Measurements from ENCODE around the gene SGPP1.
A peak's percentile ranks its signal among the peaks of the same experiment; 100 is the strongest.
"Not testable (repeated sequence)": the region's sequence is repeated elsewhere in the genome, so short reads cannot be mapped to it uniquely, and the experiment has no call there.

Gene SGPP1

DNA sequence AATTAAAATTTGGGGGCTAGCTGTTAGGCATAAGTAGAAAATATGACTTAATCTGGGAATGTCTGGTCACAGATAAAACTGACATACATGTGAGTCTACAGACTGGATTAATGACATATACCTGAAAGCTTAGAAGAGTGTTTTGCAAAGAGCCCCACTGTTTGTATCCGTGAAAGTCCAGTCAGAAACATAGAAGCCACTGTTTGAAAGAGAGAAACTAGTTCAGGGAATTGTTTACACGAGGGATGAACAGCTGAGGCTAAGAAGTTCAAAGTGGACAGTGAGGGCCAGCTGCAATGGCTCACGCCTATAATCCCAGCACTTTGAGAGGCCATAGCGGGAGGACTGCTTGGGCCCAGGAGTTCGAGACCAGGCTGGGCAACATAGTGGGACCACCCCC is 36.2 kb upstream of the SGPP1 start:
- Histone ChIP-seq H3K4me3 (no peak overlapping the region), H3K27ac (no peak overlapping the region)
- TF ChIP-seq, protein P1, sequence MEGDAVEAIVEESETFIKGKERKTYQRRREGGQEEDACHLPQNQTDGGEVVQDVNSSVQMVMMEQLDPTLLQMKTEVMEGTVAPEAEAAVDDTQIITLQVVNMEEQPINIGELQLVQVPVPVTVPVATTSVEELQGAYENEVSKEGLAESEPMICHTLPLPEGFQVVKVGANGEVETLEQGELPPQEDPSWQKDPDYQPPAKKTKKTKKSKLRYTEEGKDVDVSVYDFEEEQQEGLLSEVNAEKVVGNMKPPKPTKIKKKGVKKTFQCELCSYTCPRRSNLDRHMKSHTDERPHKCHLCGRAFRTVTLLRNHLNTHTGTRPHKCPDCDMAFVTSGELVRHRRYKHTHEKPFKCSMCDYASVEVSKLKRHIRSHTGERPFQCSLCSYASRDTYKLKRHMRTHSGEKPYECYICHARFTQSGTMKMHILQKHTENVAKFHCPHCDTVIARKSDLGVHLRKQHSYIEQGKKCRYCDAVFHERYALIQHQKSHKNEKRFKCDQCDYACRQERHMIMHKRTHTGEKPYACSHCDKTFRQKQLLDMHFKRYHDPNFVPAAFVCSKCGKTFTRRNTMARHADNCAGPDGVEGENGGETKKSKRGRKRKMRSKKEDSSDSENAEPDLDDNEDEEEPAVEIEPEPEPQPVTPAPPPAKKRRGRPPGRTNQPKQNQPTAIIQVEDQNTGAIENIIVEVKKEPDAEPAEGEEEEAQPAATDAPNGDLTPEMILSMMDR (IDR thresholded peaks at IDR 0.05) = no peak
- DNase-seq (ENCODE audit: low spot score) = no peak

DNA sequence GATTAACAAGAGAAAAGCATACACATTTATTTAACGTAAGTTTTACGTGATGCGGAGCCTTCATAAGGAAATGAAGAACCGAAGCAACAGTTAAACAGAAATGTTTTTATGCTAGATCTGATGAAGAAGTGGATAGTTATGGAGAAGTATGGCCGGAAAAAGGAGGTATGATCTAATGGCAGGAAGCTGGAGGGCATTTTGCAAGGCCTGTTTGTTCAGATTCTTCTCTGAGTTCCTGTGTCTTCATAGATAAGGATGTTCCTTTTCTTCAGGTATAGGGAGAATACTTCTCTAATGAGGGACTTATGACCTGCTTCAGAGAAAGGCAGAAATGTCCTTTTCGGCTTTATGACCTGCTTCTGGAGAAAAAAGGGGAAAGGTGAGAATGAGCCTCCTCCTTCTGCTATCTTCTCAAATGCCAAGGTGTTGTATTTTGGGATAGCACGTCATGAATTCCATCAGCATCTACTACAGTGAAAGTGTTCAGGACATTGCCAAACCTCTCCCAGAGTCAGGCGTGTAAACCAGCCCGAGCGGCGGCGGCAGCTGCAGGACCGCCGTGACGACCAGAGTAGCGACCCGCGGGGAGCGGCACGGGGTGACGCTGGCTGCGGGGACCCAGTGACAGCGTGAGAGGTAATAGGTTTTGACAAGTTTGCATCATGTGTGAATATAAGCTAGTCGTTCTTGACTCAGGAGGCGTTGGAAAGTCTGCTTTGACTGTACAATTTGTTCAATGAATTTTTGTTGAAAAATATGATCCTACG is 33.7 kb upstream of the SGPP1 start:
- Histone ChIP-seq H3K4me3 (no peak overlapping the region), H3K27ac (no peak overlapping the region)
- DNase-seq (ENCODE audit: low spot score) = no peak
- TF ChIP-seq, protein P1 (IDR thresholded peaks at IDR 0.05) = no peak

DNA sequence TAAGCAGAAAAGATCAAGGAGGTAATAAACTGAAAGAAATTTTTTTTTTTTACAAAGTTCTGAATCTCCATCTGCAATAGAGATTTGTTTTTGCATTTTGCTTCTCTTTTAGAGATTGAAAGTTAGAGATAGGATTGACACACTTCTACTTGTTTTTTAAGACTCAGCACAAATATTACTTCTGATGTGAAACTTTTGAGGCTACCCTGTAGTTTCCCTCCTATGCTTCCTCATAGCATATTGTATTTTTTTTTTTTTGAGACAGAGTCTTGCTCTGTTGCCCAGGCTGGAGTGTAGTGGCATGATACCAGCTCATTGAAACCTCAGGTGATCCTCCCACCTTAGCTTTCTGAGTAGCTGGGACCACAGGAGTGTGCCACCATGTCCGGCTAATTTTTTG is 32.1 kb upstream of the SGPP1 start:
- H3K4me3 ChIP-seq = no peak overlapping the region
- H3K27ac ChIP-seq = no peak overlapping the region
- no peak for DNase-seq (ENCODE audit: low spot score)
- TF ChIP-seq, protein P1 (IDR thresholded peaks at IDR 0.05) = no peak

DNA sequence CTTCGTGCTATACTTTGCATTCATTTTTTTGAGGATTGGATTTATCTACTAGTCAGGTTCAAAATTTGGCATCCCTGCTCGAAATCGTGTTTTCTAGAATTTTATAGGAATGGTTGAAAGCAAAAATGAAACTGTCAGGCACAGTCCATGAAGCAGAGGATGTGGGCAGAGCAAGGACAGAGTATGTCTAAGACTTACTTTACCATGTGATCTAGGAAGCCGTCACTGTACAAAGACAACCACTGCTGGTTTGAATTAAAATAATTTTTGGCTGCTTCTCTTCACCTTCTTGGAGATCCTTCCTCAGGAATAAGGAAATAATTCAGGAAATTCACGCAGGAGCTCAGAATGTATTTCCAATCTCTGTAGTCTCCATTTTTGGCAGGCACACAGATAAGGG is 31.6 kb upstream of the SGPP1 start:
- TF ChIP-seq, protein P1 (IDR thresholded peaks at IDR 0.05) = no peak
- no peak overlapping the region for H3K27ac ChIP-seq
- peak overlapping the region; percentile 8 for H3K4me3 ChIP-seq
- DNase-seq (ENCODE audit: low spot score) = no peak

DNA sequence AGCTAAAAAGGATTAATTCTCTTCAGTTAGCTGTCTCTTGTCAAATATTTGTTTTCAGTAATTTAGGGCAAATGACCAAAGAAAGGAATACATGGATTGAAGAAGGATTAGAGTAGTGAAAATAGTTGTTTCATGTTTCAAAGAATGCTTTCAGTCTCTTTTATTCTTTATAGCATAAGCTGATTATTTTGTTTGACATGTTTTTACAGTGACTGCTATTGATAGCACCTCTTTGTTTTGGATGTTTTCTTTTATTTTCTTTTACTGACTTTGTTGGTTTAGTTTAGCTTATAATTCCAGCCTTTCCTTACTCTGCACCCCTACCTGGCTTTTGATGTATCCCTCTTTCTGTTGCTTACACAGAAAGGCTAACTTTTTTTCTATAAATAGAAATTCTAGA is 29.3 kb upstream of the SGPP1 start:
- no peak overlapping the region for H3K4me3 ChIP-seq
- TF ChIP-seq, protein P1 (IDR thresholded peaks at IDR 0.05) = no peak
- no peak for DNase-seq (ENCODE audit: low spot score)
- no peak overlapping the region for H3K27ac ChIP-seq

DNA sequence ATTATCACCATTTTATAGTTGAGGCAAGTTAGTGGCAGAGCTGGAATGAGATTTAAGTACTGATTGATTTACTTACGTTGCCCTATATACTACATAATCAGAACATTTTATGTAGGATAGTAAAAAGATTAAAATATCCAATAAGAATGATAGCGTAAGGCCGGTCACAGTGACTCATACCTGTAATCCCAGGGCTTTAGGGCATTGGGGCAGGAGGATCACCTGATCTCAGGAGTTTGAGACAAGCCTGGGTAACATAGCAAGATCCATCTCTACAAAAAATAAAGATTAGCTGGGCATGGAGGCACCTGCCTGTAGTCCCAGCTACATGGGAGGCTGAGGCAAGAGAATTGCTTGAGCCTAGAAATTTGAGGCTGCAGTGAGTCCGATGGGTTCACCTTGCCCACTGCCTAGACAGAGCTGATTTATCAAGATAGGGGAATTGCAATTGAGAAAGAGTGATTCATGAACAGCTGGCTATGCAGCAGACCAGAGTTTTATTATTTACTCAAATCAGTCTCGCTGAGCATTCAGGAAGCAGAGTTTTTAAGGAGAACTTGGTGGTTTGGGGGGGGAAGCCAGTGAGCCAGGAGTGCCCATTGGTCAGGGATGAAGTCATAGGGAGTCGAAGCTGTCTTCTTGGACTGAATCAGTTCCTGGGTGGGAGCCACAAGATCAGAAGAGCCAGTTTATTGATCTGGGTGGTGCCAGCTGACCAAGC is 24.7 kb upstream of the SGPP1 start:
- Histone ChIP-seq H3K4me3 (no peak overlapping the region), H3K27ac (no peak overlapping the region)
- TF ChIP-seq, protein P1 (IDR thresholded peaks at IDR 0.05) = no peak
- no peak for DNase-seq (ENCODE audit: low spot score)

DNA sequence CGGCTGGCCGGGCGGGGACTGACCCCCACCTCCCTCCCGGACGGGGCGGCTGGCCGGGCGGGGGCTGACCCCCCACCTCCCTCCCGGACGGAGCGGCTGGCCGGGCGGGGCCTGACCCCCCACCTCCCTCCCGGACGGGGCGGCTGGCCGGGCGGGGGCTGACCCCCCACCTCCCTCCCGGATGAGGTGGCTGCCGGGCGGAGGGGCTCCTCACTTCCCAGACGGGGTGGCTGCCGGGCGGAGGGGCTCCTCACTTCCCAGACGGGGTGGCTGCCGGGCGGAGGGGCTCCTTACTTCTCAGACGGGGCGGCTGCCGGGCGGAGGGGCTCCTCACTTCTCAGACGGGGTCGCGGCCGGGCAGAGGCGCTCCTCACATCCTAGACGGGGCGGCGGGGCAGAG is 23.2 kb upstream of the SGPP1 start:
- H3K4me3 ChIP-seq; H3K27ac ChIP-seq; DNase-seq (ENCODE audit: low spot score): not testable (repeated sequence)

Data from coronary artery (tissue), 2 donors.